D721Med (cell line): ENCODE data around the gene CDADC1.

Source experiments
- DNase-seq: peaks from one replicate; pipeline ENCODE4 v3.0.0; 2011; ENCODE audit warnings: low spot score; ENCODE audit not compliant: insufficient read length
- FAIRE-seq: peaks from 2 replicates; lab custom pipeline; 2011; peaks lifted over from hg19 to GRCh38; lab: Jason Lieb, UNC
- TF ChIP-seq, protein P1 (sequence below): IDR thresholded peaks from 2 replicates; pipeline ENCODE4 v1.5.1; 2012; ENCODE audit warnings: mild to moderate bottlenecking, control low read depth; ENCODE audit not compliant: insufficient read depth; ENCODE audit errors: missing control alignments

Gene CDADC1

DNA sequence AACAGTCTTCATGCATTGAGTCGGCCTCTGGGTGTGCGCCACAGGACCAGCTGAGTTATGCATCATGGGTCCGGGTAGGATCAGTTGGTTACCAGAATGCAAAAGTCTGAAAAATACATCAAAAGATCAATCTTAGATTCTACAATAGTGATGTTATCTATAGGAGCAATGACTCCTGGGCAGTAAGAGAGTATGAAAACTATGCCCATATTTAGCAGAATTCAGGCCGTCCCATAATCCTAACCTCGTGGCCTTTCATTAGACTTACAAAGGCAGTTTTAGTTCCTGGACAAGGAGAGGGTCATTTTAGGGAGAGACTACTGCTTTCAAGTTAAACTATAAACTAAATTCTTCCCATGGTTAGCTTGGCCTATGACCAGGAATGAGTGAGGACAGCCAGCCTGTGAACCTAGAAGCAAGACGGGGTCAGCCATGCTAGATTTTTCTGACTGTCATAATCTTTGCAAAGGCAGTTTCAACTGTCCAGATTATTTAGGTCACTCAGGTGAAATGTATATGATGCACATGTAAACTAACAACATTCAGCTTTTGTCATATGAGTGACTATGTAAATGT is 11.8 kb upstream of the CDADC1 start:
- TF ChIP-seq, protein P1, sequence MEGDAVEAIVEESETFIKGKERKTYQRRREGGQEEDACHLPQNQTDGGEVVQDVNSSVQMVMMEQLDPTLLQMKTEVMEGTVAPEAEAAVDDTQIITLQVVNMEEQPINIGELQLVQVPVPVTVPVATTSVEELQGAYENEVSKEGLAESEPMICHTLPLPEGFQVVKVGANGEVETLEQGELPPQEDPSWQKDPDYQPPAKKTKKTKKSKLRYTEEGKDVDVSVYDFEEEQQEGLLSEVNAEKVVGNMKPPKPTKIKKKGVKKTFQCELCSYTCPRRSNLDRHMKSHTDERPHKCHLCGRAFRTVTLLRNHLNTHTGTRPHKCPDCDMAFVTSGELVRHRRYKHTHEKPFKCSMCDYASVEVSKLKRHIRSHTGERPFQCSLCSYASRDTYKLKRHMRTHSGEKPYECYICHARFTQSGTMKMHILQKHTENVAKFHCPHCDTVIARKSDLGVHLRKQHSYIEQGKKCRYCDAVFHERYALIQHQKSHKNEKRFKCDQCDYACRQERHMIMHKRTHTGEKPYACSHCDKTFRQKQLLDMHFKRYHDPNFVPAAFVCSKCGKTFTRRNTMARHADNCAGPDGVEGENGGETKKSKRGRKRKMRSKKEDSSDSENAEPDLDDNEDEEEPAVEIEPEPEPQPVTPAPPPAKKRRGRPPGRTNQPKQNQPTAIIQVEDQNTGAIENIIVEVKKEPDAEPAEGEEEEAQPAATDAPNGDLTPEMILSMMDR: no peak
- FAIRE-seq: no peak

DNA sequence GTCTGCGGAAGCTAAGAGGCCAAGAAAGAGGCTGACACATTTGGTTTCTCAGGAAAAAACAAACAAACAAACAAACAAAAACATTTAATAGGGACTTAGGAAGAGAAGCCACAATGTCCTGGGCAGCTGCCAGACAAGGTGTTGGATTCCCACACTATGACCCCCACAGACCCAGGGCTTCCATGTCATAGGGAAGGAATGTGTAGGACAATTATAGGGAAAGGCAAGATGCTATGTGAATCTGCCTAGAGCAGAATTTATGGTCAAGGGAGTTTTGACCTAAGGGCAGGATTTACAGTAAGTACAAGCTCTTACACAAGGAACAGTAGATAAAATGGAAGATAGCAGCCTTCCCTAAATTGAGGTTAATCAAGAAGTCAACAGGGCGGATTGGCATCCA is 9.1 kb upstream of the CDADC1 start:
- TF ChIP-seq, protein P1: no peak
- FAIRE-seq: no peak
- DNase-seq: no peak

More for the DNA sequence above, 11.8 kb upstream of the CDADC1 start:
- DNase-seq: no peak

DNA sequence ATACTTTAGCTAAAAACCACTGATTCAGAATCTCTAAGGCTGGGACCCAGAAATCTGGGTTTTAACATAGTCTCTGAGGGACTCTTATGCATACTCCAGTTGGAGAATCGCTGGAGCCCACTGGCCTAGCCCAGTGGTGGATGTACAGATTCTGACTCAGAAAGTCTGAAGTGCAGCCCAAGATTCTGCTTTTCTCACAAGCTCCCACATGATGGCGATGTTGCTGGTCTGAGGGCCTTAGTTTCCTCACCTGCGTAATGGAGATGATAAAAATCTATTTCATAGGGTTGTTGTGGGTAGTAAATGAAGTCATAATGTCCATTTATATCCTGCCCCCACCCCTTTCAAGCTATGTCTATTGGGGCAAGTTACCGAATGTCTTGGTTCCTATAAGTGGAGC is 7.7 kb upstream of the CDADC1 start:
- FAIRE-seq: no peak
- TF ChIP-seq, protein P1: peak; percentile 58
- DNase-seq: no peak

DNA sequence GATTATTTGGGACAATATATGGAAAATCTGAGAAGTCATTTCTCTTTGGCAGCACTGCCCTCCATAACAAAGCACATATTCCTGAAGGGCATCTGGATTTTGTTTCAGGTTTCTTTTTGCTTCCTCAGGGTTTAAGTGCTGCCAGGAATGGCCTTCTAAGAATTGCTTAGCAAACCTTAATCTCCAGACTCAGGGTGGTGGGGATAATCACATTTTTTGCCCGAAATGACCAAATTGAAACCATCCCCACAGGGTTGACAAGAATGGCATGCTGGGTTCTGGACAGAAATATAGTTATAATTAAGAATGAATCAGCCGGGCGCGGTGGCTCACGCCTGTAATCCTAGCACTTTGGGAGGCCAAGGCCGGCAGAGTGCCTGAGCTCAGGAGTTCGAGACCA is 6.4 kb upstream of the CDADC1 start:
- TF ChIP-seq, protein P1: no peak
- FAIRE-seq (no peak), DNase-seq (no peak)

DNA sequence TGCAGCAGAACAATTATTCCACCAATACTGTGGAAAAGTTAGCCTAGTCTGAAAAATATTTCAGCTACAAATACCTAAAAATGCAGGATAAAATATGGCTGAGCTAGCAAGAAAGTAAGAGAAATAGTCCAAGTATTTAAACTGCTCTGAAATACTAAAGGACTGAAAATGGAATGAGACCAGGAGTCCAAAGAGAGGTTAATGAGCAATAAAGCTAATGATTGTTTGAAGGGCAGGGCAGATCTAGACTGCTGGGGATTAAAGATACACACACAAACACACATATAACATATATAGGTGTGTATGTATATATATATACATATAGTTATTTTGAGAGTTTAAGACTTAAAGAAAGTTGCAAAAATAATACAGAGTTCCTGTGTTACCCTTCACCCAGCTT is 2.6 kb upstream of the CDADC1 start:
- DNase-seq (no peak), FAIRE-seq (no peak)
- TF ChIP-seq, protein P1: no peak

DNA sequence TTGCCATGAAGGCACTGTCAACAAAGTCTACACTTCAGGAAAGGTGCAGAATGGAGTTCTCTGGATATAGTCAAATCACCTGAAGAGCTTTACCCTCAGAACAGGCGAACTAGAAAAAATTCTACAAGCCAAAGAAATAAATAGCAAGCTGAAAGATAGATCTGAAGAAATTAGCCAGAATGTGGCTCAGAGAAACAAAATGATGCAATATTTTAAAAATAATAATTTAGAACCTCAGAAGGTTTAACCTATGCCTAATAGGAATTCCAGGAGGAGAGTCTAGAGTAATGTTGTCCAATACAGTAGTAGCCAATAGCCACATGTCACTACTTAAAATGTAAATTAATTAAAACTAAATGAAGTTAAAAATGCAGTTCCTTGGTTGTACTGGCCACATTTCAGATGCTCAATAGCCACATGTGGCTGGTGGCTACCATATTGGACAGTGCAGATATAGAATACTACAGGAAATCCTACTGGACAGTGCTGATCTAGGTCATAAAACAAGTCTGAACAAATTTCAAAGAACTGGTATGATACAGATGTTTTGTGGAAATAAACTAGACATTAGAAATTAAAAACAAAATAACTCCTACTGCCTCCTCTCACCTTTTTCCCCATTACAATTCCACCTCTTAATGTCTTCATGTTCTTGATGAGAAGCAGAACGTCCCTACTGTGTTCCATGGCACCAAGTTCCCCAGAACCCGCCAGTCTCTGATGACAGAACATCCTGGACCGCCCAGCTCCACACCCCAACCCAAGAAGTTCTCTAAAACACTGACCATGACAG is 679 bp upstream of the CDADC1 start:
- DNase-seq (no peak), FAIRE-seq (no peak)

More for the DNA sequence above, 679 bp upstream of the CDADC1 start:
- TF ChIP-seq, protein P1: no peak
